IPS-18c (cell line): Measurements from ENCODE around the gene JAZF1.

Source experiments
- H3K4me3 ChIP-seq: 2 replicates; pipeline ENCODE4 v1.7.0; 2013; ENCODE audit warnings: low read depth, mild to moderate bottlenecking, low read length, moderate library complexity; ENCODE audit not compliant: insufficient read depth
- H3K9me3 ChIP-seq: one replicate; pipeline ENCODE4 v1.6.1; 2013; ENCODE audit warnings: mild to moderate bottlenecking, low read length, moderate library complexity; ENCODE audit not compliant: control insufficient read depth, insufficient read depth

Gene JAZF1

DNA sequence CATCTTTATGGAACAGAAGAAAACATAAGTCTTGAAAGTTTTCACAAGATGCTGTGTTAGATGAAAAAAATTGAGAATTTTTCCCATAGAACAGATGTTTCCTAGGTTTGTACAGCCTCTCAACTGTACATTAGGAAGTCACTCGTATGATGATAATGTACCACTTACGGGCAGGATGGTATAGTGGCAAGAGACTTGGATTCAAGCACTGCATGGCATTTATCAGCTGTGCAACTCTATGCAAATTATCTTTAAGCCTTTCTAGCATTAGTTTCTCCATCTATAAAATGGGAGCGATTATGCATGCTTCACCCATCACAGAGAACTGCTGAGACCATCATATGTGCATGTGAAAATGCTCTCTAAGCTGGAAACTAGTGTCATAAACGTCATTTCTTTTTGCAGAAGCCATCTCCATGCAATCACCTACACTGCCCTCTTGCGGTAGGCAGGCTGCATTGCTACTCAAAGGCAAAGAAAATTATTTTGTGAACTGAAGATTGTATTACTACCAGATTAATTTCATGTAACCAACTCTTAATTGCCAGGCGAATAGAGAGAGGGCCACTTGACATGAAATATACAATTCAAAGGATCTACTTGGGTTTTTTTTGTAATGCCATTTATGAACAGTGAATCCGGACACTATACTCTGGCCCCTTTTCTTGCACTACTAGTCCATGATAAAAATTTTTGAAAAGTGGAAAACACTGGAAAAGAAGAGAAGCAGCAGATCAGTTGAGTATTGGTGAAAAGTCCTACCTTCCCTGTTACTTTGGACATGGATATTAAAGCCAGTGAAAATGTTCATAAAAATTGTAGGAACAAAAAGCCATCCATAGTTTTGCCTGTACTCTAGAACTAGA, 102.3 kb downstream of the JAZF1 start:
- Histone ChIP-seq H3K4me3 (no peak overlapping the region), H3K9me3 (no peaks in the 10 kb centered on the region)

DNA sequence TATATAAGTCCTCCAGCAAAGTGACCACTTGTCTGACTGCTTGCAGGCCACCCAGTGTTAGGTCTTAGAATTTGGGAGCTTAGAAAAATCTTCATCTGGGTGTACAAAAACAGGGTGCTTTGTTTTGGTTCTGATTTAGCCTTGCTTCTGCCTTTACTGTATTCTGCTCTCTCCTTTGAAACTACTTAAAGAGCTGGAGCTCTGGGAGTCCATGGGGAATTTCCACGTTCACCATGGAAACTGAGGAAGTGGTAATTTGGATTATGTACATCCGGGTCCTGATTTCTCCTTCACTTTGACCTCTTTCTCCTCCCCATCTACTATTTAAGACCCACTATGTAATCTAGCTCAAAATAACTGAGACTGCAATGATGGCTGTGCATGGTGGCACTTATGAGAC, 103.0 kb downstream of the JAZF1 start:
- H3K9me3 ChIP-seq = no peaks in the 10 kb centered on the region
- no peak overlapping the region for H3K4me3 ChIP-seq

DNA sequence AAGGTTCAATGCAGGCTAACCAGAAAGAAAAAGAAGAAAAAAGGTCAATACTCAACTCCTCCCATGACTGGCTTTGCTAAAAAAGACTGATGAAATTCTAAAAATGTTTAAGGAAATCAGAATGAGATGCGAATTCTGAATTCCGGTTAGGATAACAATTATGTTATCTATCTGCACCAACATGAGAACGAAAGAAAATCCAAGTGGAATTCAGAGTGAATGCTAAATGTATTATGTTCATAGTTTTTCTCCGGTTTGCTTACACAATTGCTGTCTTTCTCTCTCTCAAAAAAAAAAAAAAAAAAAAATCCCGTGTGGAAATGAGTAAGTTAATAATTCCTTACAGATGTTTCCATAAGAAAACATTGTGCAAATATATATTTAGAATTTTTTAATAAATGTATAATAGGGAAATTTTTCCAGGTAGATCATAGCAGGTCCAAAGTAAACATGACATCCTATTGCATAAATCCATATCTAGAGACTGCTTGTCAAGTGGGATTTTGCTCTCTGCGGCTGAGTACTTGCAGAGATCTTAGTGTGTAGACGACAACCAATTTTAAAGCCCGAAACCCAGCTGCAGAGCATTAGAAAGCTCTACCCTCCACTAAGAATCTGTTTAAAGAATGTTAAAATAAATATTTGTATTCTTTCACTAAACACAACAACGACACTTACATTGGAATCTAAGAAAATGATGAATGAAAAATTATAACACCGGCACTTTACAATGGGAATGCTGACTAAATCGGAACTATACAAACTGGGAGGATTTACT, 104.0 kb downstream of the JAZF1 start:
- H3K4me3 ChIP-seq = no peak overlapping the region
- H3K9me3 ChIP-seq = no peaks in the 10 kb centered on the region

DNA sequence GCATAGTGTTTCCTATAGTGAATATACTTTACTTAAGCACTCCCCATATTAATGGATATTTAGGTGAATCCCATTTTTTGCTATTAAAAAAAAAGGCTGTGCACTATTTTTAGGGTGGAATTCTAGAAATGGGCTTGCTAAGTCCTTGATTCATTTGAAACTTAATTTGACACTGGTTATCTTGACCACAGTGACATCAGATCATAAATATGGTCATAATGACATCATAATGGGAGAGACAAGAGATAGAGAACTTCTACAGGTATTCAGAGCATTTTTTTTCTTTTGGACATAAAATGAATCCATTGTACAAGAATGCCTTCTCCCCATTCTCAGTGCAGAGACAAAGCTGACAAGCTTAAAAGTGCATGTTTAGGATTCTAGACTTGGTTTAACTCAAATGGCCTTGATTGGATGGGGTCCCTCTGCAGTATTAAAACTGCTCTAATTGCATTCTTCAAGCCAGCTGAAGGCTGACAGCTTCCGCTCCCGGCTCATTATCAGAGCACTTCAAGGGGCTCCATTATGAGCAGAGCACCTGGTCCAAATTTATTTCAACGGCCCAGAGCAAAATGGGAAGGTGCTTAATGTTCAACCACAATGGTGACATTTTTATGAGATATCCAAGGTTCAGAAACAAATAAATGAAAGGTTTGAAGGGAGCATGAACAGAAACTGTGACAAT, 104.8 kb downstream of the JAZF1 start:
- Histone ChIP-seq H3K9me3 (no peaks in the 10 kb centered on the region), H3K4me3 (no peak overlapping the region)

DNA sequence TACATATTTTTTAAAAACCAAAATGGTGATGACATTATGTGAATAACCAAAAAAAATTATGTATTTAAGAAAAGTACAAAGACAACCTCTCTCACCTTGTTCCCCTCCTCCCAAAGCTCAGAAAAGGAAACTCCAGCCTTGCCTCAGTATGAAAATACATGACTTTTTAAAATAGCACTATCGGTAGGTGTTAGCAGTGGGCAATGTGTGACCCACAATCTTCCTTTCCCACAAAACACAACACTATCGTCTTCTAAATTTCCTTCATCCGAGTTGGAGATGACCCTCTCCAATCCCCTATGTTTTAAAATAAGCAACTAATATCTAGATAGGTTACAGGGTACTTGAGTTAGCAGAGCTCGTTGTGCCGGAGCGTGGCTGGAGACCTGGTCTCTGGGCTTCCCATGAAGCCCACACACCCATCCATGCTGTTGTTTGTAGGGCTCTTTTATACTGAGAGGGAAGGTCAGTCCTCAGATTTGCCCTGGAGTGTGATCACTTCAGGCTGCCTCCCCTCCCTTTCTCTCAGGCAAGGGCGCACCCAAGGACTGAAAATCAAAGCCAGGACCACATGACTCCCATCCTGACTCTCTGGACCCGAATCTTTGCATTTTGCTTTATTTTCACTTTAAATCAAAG, 107.6 kb downstream of the JAZF1 start:
- no peak overlapping the region for H3K4me3 ChIP-seq
- no peaks in the 10 kb centered on the region for H3K9me3 ChIP-seq

DNA sequence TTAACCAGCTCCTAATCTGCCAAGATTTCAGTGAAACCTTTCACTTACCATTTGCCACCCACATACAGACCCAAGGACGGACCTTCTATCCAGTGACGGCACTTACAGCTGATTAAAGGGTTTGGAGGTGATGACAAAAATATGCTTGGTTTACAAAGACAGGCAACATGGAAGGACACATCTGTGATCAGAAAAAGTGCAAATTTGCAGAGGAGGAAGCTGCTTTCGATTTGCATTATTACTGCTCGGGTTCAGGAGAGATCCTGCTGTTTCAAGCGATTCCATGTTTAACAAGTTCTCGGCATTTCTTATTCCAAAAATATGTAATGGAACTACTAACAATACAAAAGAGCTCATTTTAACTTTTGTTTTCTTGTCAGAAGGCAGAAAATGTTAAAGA, 109.0 kb downstream of the JAZF1 start:
- Histone ChIP-seq H3K4me3 (no peak overlapping the region), H3K9me3 (no peaks in the 10 kb centered on the region)

DNA sequence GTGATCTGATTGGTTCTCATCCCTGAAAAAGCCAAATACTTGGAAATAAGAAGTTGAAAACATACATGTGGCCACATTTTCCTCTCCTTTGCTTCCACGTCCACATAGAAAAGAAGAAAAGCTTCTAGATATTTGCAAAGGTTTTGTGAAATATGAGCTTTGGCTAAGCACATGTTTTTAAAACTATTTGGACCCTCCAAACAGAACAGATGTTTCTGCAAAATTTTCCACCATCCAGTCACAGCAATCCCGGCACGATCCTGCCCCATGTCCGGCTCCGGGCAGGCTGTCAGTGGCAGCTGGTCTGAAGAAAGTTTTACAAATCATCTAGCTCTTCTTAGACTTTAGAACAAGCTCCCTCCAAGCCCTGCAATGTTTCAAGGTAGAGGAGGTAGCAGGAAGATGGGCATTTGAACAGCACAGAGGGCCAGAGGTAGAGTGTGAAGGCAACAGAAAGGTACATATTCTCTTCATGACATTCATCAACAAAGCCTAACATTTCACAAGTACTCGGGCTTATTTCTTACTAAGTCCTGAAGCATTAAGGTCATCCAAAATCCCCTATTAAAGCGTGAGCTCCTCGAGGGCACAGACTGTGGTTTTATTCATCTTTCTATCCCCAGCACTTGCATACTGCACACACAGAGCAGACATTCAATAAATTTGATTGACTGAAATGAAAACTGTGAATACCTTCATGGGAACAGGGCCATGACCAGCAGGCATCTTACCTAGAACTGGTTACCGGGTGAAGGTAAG, 110.1 kb downstream of the JAZF1 start:
- H3K4me3 ChIP-seq = no peak overlapping the region

DNA sequence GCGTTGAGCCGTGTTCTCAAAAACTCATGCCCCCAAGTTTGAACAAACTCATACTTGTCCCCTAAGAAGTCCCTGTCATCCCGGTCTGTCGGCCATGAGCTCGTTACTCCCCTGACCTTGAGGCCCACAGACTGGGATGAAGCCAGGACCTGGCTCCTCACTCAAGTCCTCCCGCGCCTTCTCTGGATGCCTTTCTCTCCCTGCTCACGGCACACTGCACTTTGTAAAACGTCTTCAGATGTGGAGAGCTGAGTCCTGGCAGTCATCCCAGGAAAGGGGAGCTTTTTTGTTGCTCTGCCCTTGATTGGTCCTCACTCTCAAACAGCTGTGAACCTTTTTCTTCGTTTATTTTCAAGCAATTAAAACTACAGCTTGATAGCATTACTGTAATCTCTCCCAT, 110.8 kb downstream of the JAZF1 start:
- Histone ChIP-seq H3K9me3 (no peaks in the 10 kb centered on the region), H3K4me3 (no peak overlapping the region)

More for the DNA sequence above, 110.1 kb downstream of the JAZF1 start:
- H3K9me3 ChIP-seq = no peaks in the 10 kb centered on the region

DNA sequence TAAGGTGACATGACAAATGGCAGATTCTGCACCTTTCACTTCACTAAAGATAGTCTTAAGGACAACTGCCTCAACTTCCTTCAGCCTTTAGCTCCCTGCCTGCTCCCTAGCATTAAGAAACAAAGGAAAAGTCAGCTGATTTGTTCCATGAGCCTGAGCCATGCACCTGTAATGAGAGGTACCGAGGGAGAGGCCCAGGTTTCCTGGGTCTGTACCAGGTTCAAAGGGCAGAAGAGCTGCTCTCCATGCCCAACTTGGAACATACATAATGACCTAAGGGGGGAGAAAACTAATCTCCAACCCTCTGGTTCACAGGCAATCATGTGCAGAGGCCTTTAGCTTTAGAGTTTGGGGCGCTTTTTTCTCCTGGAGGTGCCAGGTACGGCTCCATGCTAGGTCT, 111.2 kb downstream of the JAZF1 start:
- H3K9me3 ChIP-seq = no peaks in the 10 kb centered on the region

DNA sequence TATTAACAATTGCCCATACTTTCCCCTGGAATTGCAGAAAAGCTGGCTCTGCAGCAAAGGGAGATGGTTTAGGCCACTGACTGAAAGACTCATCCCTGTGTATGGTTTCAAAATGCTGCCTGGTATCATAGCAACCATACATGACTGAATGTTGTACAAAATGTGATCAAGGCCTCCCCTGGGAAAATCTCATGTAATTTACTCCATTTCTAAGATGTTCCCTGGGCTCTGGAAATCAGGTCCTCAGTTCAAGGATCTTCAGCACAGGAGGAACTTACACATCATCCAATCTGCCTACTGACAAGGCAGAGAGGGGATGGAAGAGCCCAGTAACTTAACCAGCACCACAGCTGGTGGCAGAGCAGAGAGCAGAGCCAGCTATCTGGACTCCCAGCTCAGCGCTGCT, 111.8 kb downstream of the JAZF1 start:
- no peaks in the 10 kb centered on the region for H3K9me3 ChIP-seq
- H3K4me3 ChIP-seq = no peak overlapping the region

More for the DNA sequence above, 111.2 kb downstream of the JAZF1 start:
- H3K4me3 ChIP-seq = no peak overlapping the region

DNA sequence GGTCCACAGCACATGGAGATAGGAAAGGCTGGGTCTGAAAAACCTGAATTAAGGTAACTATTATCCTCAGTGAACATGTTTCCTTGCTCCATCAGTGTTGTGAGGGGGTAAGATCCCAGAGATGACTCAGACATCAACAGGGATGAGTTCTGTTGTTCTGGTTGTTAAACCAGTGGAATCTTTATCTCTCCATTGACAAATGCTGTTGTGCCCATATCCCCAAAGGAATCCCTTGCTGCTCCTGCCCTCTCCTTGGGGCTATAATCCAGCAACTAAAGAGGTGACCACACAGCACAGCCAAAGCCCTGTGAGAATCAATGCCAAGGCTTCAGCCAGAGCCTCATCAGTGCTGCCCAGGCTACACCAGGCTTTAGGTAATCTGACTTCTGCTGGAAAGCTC, 113.4 kb downstream of the JAZF1 start:
- H3K4me3 ChIP-seq = no peak overlapping the region
- H3K9me3 ChIP-seq = no peaks in the 10 kb centered on the region

DNA sequence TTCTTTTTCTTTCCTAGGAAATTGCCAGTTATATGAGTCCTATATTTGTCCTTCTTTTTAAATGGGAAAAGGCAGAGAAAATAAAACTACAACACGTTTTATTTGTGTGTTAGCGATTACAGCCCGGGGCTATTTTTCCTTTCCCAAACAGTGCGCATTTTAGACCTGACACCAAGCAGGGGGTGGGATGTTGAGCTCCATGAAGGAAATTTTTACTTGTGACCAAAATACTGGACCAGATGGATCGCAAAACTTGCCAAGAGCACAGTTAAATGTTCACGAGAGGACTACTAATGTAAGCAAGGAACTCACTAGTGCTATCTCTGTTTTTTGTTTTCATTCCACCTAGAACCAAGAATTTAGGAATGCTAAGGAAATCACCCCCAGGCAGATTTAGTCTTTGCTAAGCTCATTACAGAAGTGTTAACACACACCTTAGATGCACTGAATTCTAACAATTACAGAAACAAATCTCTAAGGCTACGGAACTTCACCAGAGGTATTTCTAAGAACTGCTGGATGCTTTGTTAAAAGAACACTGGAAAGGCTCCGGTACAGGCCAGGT, 114.8 kb downstream of the JAZF1 start:
- no peaks in the 10 kb centered on the region for H3K9me3 ChIP-seq
- H3K4me3 ChIP-seq = no peak overlapping the region

DNA sequence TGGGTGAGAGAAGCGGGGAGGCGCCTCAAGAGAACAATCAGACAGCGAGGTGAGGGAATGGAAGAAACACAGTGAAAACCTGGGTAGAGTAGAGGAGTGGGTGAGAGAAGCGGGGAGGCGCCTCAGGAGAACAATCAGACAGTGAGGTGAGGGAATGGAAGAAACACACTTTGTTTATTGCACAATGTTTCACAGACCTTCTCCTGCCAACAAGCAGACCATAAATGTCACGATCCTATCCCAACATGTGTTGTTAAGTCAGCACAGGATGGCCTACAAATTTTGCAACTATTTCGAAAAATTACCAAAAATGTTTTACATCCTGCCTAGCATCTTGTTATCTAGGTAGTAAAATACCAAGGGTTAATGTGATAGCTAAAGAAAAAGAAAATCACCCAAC, 115.3 kb downstream of the JAZF1 start:
- Histone ChIP-seq H3K9me3 (no peaks in the 10 kb centered on the region), H3K4me3 (no peak overlapping the region)

DNA sequence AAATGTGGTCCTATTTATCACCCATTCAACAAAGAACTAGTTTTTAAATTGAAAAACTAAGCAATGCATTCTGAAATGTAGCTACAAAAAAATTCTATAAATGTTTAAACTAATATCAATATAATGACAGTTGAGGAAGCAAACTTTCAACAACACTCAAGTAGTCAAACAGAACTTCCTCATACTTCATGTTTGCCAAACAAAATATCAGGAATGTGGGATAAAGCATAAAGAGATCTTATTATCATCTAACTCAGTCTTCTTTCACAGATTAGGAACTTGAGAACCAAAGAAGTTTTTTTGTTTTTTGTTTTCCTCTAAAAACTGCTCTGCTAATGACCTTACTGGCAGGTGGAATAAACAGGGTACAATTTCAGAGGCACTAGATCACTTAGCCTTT, 116.2 kb downstream of the JAZF1 start:
- no peaks in the 10 kb centered on the region for H3K9me3 ChIP-seq

DNA sequence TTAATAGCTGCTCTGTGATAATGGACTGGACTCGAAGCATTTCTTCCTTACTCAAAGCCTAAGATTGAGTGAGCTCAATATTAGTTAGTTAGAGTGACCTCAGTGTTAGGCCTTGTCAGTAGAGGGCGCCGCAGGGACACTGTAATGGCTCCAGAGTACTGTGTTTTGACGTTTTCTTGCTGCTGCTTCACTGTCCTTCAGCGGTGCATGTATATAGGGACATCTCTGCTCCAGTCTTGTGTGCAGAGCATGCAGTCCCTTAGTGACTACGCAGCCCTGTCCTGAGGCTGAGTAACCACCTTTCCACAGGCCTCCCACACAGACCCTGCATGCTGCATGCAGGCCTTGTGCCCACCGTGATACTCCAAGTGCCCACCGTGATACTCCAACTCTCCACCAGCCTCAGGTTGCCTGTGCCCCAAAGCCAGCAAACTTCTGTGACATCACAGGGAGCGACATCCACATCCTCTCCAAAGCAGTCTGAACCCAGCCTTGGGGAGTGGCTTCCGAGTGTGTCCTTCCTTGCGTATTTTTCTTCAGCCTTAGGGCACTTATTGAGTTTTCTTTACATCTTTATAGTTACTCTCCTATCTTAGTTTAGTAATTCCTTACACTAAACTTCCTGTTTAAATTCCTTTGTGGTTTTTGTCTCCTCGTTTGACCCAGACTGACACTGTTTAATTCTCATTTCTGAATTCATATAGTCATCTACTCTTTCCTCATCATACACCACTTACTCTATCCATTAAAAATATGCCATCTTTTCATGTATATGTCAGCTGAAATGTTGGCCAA, 118.2 kb downstream of the JAZF1 start:
- no peaks in the 10 kb centered on the region for H3K9me3 ChIP-seq
- H3K4me3 ChIP-seq = no peak overlapping the region

More for the DNA sequence above, 116.2 kb downstream of the JAZF1 start:
- no peak overlapping the region for H3K4me3 ChIP-seq

DNA sequence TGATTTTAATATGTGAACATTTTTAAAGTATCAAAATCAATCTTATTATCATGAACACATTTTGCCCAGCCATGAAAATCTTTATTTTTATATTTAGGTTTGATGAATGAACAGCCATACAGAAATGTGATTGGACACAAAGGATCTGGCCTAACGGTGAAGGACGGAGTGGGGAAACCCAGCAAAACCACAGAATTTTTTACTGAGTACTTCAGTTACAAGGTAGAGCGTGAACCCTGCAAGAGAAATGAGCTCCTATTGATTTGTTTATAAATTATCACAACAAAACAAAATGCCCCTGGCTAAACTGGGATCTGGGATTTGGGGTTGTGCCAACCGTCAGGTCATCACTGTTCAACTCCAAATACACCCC, 118.8 kb downstream of the JAZF1 start:
- Histone ChIP-seq H3K9me3 (no peaks in the 10 kb centered on the region), H3K4me3 (no peak overlapping the region)
